B cell (primary cell): ENCODE data around the gene ADARB2. TPM values are rescaled to one million over a fixed set of nuclear protein-coding genes. Genes with fewer than 3 reads are reported as not detected.

Experiments used
- ATAC-seq: fragments of 200-7000 bp; cut with Tn5 transposase; one replicate; pipeline ENCODE4 v1.10.0; 2021; ENCODE audit warnings: low read depth, mild to moderate bottlenecking, moderate number of reproducible peaks, moderate library complexity
- CTCF ChIA-PET: fragments of 350-600 bp; sonication (Branson Sonifier 250); formaldehyde crosslinking; loops from one replicate; lab custom pipeline; 2021; ENCODE audit warnings: antibody characterized with exemption, inconsistent platforms; lab: Charles Lee
- POLR2A ChIA-PET: fragments of 350-600 bp; sonication (Branson Sonifier 250); formaldehyde crosslinking; loops from one replicate; lab custom pipeline; 2021; ENCODE audit warnings: antibody characterized with exemption; lab: Charles Lee
- DNase-seq: peaks from one replicate; pipeline ENCODE4 v3.0.0; 2013
- H2AFZ ChIP-seq: 2 replicates; pipeline ENCODE4 v1.6.1; 2012; ENCODE audit warnings: mild to moderate bottlenecking, low read depth, low read length; ENCODE audit not compliant: insufficient read depth, poor library complexity, severe bottlenecking
- H3K27ac ChIP-seq, 2 donors: 1 replicate in 1 of 2; 2 replicates in 1 of 2; pipeline ENCODE4 v1.5.1; 2012 to 2013; ENCODE audit warnings: low read length in 2 of 2, mild to moderate bottlenecking in 2 of 2, moderate library complexity in 1 of 2
- H3K27me3 ChIP-seq, 4 experiments: fragments of 200-600 bp in 1 of 4; sonication (generic) in 1 of 4; replicated peaks in 1 of 4; 1 replicate in 2 of 4; 2 replicates in 2 of 4; pipeline versions ENCODE4 v1.6.1 to v1.7.0; 2013 to 2016; ENCODE audit warnings: low read length in 3 of 4, mild to moderate bottlenecking in 2 of 4, mixed read lengths in 1 of 4, moderate library complexity in 1 of 4; ENCODE audit not compliant: insufficient read depth in 4 of 4, control insufficient read depth in 3 of 4; ENCODE audit errors: control extremely low read depth in 1 of 4
- H3K36me3 ChIP-seq, 2 experiments: replicated peaks in 1 of 2; 1 replicate in 1 of 2; 2 replicates in 1 of 2; pipeline versions ENCODE4 v1.6.1 to v1.7.1; 2013; ENCODE audit warnings: low read length in 1 of 2; ENCODE audit not compliant: insufficient read depth in 2 of 2, control insufficient read depth in 1 of 2; ENCODE audit errors: control extremely low read depth in 1 of 2, extremely low read depth in 1 of 2
- H3K4me1 ChIP-seq, 2 donors: fragments of 200-600 bp in 1 of 2; sonication (generic) in 1 of 2; 1 replicate in 1 of 2; 2 replicates in 1 of 2; pipeline versions ENCODE4 v1.5.1 to v1.6.1; 2013 to 2017; ENCODE audit warnings: low read length in 2 of 2; ENCODE audit not compliant: control insufficient read depth in 2 of 2, insufficient read depth in 2 of 2
- H3K4me2 ChIP-seq: replicated peaks from 2 replicates; pipeline ENCODE3; 2012; ENCODE audit warnings: mild to moderate bottlenecking, low read depth, low read length; ENCODE audit not compliant: poor library complexity, severe bottlenecking
- H3K4me3 ChIP-seq, 5 experiments: fragments of 200-600 bp in 1 of 5; sonication (generic) in 1 of 5; 1 replicate in 3 of 5; 2 replicates in 2 of 5; pipeline versions ENCODE4 v1.5.1 to v1.7.0; 2011 to 2016; ENCODE audit warnings: low read length in 4 of 5, mild to moderate bottlenecking in 4 of 5, low read depth in 2 of 5, control low read depth in 1 of 5, moderate library complexity in 1 of 5; ENCODE audit not compliant: insufficient read depth in 1 of 5; ENCODE audit errors: control extremely low read depth in 1 of 5, extremely low read depth in 1 of 5
- H3K79me2 ChIP-seq: fragments of 200-600 bp; sonication (generic); one replicate; pipeline ENCODE4 v1.6.0; 2016; ENCODE audit warnings: low read length; ENCODE audit not compliant: control insufficient read depth, insufficient read depth
- H3K9ac ChIP-seq: fragments of 200-600 bp; sonication (generic); 2 replicates; pipeline ENCODE4 v1.6.1; 2017; ENCODE audit warnings: mild to moderate bottlenecking, low read length, moderate library complexity
- H3K9me3 ChIP-seq, 3 donors: one replicate each; pipeline versions ENCODE4 v1.6.1 to v1.7.1; 2013; ENCODE audit warnings: low read length in 2 of 3; ENCODE audit not compliant: control insufficient read depth in 2 of 3, insufficient read depth in 1 of 3; ENCODE audit errors: control extremely low read depth in 1 of 3
- H4K20me1 ChIP-seq: 2 replicates; pipeline ENCODE4 v1.6.0; 2012; ENCODE audit warnings: mild to moderate bottlenecking, low read length; ENCODE audit not compliant: insufficient read depth, control insufficient read depth, poor library complexity, severe bottlenecking
- H3K27ac Mint-ChIP-seq: one replicate; pipeline ENCODE4 v1.8.0; 2021; ENCODE audit warnings: mixed read lengths
- H3K27me3 Mint-ChIP-seq: one replicate; pipeline ENCODE4 v1.8.0; 2021; ENCODE audit warnings: mixed read lengths
- H3K4me1 Mint-ChIP-seq: one replicate; pipeline ENCODE4 v1.8.0; 2021; ENCODE audit warnings: mixed read lengths
- H3K4me3 Mint-ChIP-seq: one replicate; pipeline ENCODE4 v1.8.0; 2021; ENCODE audit warnings: mixed read lengths
- H3K9me3 Mint-ChIP-seq: one replicate; pipeline ENCODE4 v1.8.0; 2022; ENCODE audit warnings: mixed read lengths; ENCODE audit not compliant: insufficient read depth
- EZH2 ChIP-seq: IDR thresholded peaks from 2 replicates; pipeline ENCODE4 v1.6.1; 2012; ENCODE audit warnings: borderline replicate concordance, low read depth, mild to moderate bottlenecking, moderate library complexity, low read length; ENCODE audit not compliant: insufficient read depth, poor library complexity, severe bottlenecking
- WGBS: methylation state at CpG from one replicate; pipeline ENCODE4 v1.1.5; 2013; ENCODE audit warnings: missing lambda C conversion rate; ENCODE audit not compliant: insufficient coverage; 5-methylcytosine and 5-hydroxymethylcytosine counted together
- intact Hi-C: fragments of 100-400 bp; cut with micrococcal nuclease; formaldehyde crosslinking; loops from one replicate; pipeline ENCODE4 v1.10.0; 2022
- polyA plus RNA-seq: library from polyadenylated mRNA; depleted of rRNA; stranded (reverse); fragments of >200 nt; gene quantifications from 2 replicates; pipeline ENCODE4 v1.2.3, GENCODE V29; 2012
- total RNA-seq, 2 donors: library from RNA; stranded (reverse); fragments of 120-200 nt in 1 of 2; gene quantifications; 1 replicate in 1 of 2; 2 replicates in 1 of 2; pipeline versions ENCODE4 v1.2.3 to v1.2.4, GENCODE V29; 2013 to 2022
- TF ChIP-seq, protein P1 (sequence below): fragments of 200-600 bp; IDR thresholded peaks from one replicate; pipeline ENCODE4 v1.8.0; 2022; ENCODE audit warnings: antibody characterized with exemption, mild to moderate bottlenecking

Gene ADARB2
- total and polyA plus RNA-seq, 2 donors (not counting 1 experiment from before 2014, with no cell fraction given), result 0.13 to 0.96 TPM

DNA sequence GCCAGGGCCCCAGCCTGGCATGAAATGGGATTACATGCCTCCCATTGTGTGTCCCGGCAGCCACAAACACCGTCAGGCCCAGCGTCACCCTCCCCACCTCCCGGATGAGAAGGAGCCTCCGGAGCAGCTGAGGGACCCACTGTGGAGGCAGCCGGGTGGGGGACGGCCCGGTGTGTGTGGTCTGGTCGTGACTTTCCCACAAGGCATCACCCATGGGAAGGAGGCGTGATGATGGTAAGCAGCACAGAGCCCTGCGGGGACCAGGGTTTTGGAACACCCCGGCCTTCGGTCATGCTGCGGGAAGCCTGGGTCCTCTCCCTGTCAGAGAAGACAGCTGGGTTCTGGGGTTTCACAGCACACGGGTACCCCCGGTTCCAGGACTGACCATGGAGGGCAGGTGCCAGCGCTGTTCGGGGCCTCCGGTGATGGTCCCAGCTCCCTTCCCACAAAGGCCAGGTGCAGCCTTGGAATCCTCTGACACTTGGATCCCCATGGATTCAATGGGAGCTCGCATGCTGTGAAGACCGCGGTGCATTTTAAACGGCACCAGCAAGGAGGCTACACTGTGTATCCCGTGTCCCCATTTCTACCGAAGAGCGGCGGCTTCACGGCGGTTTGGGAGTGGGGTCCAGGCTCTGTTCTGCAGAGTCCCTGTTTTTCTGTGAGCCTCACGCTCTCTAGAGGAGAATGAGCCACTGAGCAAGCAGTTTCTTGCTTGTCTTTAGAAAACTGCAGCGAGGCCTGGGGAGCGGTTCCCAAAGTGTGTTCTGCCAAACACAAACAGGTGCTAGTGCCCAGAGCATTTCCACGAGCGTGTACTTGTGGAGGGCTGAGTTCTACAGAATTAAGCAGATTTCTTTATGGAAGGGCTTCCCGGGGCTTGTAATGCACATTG lies 336.0 kb downstream of the ADARB2 start:
- Mint-ChIP-seq H3K4me1 (no peaks in the 10 kb centered on the region), H3K9me3 (no peaks in the 10 kb centered on the region), H3K4me3 (no peak overlapping the region), H3K27me3 (peaks cover 28% of the 10 kb centered on the region), H3K27ac (no peak overlapping the region)
- CTCF ChIA-PET, result no interaction called here
- no peak overlapping the region for H3K4me3 ChIP-seq
- H4K20me1 ChIP-seq, result no peaks in the 10 kb centered on the region
- ATAC-seq (no peak), DNase-seq (no peak)
- H3K9me3 ChIP-seq, result peaks cover 0 to 2% (median 0%) of the 10 kb centered on the region in 3 donors
- POLR2A ChIA-PET, result no interaction called here
- peaks cover 0 to 9% (median 2%) of the 10 kb centered on the region in 4 experiments for H3K27me3 ChIP-seq
- WGBS, result 92% methylated on average over 33 of the region's 35 CpGs
- no peak for TF ChIP-seq EZH2
- TF ChIP-seq, protein P1, sequence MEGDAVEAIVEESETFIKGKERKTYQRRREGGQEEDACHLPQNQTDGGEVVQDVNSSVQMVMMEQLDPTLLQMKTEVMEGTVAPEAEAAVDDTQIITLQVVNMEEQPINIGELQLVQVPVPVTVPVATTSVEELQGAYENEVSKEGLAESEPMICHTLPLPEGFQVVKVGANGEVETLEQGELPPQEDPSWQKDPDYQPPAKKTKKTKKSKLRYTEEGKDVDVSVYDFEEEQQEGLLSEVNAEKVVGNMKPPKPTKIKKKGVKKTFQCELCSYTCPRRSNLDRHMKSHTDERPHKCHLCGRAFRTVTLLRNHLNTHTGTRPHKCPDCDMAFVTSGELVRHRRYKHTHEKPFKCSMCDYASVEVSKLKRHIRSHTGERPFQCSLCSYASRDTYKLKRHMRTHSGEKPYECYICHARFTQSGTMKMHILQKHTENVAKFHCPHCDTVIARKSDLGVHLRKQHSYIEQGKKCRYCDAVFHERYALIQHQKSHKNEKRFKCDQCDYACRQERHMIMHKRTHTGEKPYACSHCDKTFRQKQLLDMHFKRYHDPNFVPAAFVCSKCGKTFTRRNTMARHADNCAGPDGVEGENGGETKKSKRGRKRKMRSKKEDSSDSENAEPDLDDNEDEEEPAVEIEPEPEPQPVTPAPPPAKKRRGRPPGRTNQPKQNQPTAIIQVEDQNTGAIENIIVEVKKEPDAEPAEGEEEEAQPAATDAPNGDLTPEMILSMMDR, result no peak
- H2AFZ ChIP-seq, result no peak overlapping the region
- no peaks in the 10 kb centered on the region for H3K36me3 ChIP-seq
- H3K27ac ChIP-seq, result no peak overlapping the region
- no peaks in the 10 kb centered on the region for H3K4me1 ChIP-seq
- no peak overlapping the region for H3K9ac ChIP-seq
- intact Hi-C loops, result no loop called here
- no peak overlapping the region for H3K4me2 ChIP-seq
- no peaks in the 10 kb centered on the region for H3K79me2 ChIP-seq
